ENCODE data around the gene CHRFAM7A.
"Not testable (repeated sequence)": the region's sequence is repeated elsewhere in the genome, so short reads cannot be mapped to it uniquely, and the experiment has no call there.

GRCh38 chr15:30368271-30368670 lies 25.1 kb downstream of the CHRFAM7A start:
- not testable (repeated sequence) for TF ChIP-seq CTCF (IDR thresholded peaks at IDR 0.05; ENCODE audit: borderline replicate concordance, extremely low read depth, low read length, poor library complexity, severe bottlenecking); EZH2 (IDR thresholded peaks at IDR 0.05; ENCODE audit: borderline replicate concordance, low read depth, low read length, severe bottlenecking)
